8988T (cell line): ENCODE results near the gene FAM200C.

Source experiments
- DNase-seq: peaks from one replicate; pipeline ENCODE4 v3.0.0; 2011

The FAM200C gene

DNA sequence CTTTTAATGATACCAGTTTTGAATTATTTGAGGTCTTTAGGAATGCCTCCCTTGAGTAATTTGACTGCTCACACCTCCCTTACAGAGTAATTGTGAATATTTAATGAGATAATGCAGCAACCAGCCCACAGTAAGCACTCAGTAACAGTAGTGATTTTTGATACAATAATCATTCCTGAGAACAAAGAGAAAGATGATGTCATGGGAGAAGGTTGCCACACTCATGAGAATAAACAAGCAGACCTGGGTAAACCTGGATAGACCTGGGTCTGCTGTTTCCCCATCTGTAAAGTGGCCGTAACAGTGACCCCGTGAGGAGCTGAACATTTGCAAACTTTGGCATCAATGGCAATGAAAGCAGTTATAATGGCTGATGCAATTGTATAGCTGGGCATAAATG lies 33.6 kb downstream of the FAM200C start:
- DNase-seq = no peak

DNA sequence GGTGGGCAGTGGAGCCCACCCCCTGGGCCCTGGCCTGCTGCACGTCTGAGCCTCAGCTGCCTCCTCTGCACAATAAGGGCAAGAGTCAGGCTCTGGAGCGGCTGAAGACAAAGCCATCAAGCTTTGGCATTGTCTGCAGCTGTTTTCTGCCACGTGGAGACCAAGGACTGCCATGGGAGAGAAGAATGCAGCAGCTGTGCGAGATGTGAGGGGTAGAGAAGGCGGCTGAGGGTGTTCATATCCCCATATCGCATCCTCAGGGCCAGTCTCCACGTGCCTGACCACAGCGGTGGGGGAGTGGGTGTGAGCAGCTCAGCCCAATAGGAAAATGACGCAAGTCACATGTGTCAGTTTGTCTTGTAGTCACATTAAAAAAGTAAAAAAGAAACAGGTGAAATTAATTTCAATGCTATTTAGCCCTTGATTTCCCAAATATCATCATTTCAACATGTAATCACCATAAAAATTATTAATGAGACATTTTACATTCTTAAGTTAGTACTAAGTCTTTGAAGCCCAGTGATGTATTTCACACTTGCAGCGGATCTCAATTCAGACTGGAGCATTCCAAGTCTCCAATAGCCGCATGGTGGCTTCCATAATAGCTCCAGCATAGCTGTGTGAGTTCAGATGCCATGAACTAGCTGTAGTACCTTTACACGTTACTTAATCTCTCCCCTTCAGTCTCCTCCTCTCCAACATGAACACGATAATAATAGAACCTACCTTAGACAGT lies 36.0 kb downstream of the FAM200C start:
- DNase-seq = no peak

DNA sequence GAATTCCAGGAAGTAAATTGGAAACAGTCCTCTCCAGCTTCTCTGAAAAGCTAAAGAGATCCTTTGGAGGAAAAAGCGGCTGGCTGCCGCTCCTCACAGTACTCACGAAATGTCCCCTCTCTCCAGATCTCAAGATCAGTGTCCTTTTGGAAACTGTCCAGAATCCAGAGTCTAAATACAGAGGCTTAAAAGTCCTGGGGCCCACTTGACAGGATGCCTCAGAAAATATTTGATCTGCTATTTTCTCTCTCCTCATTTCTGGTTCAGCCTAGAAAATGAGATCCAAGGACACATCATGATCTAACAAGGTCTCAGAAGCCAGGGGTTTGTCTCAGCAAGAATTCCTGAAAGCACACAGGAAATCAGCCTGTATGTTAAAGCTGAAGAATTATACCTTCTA lies 36.6 kb downstream of the FAM200C start:
- DNase-seq = no peak

DNA sequence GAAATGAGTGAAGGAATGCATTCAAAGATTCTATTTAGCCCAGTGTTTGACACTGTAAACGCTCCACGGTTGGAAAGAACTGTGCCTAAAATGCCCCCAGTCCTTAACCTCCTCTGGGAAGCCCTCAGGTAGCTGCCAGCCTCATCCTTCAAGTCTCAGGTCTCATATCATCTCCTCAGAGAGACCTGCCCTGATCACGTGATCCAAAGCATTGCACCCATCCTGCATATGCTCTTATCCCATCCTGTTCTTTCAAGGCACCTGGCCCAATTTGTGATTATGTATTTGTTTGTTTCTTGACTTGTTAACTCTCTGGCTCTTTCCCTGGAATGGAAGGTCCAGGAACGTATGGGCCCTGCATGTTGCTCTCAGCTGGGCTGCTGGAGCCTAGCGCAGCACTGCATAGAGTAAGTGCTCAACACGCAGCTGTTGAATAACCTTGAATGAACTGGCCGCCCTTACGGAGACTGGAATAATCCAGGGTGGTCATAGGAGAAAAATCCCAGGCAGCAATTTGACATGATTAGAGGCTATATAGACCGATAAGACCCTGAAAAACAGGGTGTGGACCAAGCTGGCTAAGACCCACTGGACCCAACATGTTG lies 38.1 kb downstream of the FAM200C start:
- DNase-seq = no peak

DNA sequence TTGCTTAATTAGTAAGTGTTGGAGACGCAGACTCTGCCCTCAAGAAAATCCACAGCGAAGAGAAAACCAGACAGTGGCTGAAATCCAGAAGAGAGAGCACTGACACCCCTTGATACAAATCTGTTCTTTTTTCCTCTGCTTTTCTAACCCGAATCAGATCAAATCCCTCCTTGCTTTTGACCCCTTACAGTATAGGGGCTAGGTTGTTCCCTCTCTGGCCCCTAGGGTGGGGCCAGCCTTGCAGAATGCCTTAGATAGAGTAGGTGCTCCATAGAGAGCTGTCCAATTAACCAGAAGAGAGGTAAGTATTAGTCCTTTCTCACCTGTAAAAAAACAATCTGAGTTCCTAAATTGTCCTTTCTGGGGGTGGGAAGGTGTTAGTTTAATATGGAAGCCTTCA lies 39.5 kb downstream of the FAM200C start:
- DNase-seq = no peak

DNA sequence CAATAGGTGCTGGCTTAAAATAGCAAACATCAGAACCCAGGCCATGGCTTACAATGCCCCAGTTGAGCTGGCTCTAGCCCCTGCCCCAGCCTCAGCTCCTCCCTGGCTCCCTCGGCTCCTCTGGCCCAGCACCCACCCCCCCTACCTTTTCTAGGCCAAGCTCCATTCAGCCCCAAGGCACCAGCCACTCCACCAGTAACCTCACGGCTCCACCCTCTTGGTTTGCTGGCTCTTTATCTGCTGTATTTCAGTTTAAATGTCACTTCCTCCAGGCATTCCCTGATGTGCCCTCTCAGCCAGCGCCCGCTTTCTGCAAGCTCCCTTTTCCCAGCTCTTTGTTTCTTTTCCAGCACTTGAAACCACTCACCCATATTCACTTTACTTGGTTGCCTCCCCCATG lies 40.0 kb downstream of the FAM200C start:
- no peak for DNase-seq

DNA sequence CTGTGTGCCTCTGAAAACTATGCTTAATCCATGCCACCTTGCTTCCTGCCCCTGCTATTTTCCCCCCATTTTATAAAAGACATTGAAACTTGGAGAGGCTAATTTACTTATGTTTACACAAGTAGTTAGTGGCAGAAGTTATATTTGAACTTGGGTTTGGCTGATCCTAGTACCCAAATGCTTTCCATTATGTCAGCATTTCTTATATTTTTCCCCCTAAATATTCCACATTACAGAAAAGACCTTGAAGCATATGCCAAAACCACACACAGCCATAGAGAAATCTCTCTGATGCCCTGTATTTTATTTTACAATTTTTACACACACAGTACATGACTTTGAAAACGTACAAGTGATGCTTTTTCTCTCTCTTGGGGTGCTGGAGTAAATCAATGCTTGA lies 40.6 kb downstream of the FAM200C start:
- no peak for DNase-seq

DNA sequence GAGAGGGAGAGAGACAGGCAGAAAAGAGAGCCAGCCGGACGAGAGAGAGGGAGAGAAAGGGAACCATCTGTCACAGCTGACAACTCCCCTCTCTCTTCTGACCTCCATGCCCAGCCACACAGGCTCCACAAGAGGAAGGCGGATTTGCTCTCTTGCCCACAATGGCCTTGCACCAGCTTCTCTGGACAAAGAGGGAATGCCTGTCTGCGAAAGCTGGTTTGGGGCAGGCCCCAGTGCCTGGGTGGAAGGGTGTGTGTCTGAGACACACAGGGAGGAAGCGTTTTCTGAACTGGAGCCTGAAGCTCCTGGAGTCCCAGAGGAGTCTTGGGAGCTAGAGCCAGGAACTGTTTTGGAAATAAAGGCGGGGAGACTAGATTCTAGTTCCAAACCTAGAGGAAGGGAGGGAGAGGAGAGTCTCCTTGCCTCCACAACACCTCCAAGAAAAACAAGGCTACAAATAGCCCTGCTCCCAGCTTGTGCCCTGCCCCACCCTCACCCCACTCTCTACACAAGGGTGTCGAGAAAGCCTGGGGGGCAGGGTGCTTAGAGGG lies 41.9 kb downstream of the FAM200C start:
- no peak for DNase-seq

DNA sequence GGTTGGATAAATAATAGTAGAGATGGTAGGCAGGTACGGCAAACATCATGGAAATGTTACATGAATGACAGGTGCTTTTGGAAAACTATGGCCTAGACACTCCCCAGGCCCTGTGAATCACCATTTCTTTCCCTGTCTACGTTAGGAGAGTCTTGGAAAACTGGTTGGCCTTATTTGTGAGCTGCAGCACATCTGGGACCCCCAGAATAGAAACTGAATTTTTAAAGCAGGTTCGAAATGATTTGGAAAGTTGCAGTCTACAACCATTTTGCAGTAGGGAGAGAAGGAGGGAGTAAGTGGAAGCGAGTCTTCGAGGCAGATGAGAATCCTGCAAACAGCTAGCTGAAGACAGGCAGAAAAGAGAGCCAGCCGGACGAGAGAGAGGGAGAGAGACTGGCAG lies 42.5 kb downstream of the FAM200C start:
- DNase-seq = no peak

DNA sequence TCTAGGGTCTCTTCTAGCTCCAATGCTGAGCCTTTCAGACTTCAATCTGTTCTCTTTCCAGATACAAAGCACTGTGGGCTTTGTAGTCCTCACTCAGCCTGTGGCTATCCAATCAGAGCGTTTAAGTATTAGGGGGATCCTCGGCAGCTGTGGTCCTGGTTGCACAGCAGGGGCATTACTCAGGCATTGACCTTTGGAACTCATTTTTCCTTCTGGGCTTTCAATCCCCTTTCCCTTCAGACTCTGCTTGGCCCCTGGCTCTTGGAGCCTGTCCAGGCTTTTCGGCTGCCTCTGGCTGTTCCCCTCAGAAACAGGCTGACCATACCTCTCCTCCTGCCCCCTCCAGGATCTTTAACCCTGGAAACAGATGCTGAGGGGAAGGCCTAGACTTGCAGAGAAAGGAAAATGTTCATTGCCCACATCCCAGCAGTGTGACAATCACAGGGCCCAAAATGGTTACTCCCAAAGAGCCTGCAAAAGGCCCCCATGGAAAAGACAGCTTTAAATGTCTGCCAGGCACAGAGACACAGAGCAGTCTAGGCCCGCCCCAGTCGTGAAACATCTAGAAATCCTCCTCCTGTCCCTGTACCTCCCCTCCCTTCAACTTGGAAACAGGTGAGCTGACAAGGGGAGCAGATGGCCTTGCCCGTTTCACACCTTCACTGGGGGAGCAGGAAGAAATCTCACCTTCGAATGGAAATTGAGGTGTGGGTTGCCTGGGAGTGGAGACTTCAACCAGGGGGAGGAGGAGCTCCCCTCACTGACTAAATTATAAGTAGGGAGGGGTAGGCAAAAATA lies 43.1 kb downstream of the FAM200C start:
- DNase-seq = no peak

DNA sequence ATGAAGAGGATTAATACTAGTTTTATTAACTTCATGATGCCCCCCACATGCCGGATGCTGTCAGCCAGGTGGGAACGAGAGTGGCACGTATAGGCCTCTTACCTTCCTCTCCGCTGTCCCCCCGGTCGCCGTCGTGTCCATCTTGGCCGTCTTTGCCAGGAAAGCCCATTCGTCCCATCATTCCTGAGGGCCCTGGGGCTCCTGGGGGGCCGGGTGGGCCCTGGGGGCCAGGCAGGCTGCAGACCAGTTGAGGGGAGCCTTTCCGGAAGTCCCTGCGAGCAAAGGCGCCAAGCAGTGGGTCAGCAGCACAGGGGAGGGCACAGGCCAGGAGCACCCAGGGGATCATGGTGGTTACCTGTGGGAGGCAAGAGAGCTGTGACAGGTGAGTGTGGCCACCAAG lies 45.2 kb downstream of the FAM200C start:
- DNase-seq = no peak

DNA sequence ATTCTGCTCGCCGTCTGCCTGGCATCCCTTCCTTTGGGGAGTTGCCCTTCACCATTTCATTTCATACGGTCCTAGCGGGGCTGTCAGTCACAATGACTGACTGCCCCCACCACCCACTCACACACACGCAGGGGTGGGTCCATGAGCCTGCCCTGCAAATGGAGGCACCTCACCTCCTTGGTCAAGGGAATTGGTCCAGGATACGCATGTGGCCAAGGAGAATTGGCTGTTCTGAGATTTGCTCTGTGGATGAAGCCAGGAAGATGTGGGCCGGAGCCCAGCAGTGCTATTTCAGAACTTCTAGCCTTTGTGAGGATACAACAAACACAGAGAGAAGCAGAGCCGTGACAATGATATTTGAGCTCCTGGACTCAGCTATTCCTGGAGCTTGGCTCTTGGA lies 46.5 kb downstream of the FAM200C start:
- DNase-seq = no peak

DNA sequence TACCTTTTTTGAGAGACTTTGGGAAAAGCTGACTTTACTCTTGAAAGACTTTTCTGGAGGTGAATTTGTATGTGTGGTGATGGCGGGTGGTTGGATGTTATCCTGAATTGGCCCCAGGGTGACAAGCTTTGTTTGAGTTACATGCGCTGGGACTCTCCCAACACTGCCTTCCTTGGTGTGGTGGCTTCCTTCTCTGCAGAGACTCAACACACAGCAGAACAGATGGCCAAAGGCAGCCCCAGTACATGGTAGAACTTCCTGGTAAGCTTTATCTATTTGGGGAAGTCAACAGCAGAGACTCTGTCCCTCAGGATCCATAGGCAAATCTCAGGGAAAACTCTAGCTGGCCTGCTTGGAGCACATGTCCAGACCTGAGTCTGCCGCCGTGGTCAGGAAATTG lies 47.5 kb downstream of the FAM200C start:
- no peak for DNase-seq

DNA sequence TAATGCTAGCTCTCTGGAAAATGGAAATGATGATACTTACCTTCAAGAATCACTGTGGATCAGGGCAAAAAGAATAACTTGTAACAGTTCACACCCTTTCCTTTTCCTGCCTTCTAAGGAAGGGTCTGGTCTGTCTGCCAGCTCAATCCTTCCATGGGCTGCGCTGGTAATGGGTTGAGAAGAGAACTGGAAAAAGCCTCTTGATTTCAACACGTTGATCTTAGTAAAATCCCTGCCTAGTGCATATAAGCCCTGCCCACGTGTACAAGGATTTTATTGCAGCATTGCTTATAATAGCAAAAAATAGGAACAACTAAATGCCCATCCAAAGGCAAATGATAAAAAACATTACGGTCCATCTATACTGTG lies 49.9 kb downstream of the FAM200C start:
- no peak for DNase-seq

DNA sequence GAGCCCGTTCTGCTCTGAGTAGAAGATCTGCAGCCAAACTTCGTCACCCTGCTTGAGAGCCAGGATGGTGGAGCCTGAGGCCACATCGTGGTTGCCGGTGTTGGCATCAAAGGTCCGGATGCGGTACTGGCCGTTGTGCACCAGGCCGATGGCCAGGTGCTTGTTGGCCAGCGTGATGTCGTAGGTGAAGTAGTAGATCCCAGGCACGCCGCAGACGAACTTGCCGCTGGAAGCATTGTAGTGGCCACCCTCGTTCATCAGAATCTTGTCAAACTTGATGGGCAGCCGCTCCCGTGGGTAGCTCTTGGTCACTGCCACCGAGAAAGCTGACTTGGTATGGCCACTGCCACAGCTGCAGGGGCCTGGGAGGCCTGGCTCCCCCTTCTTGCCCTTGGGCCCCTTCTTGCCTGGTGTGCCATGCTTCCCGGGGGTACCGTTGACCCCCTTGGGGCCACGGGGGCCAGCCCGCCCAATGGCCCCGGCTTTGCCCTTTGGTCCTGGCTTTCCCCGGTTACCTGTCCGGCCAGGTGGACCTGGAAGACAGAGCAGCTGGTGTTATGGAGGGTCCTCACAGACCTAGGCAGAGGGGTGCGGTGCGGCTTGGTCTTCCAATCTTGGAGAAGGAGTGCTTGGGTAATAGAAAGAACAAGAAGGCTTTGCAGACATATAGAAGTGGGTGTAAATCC lies 50.5 kb downstream of the FAM200C start:
- no peak for DNase-seq

DNA sequence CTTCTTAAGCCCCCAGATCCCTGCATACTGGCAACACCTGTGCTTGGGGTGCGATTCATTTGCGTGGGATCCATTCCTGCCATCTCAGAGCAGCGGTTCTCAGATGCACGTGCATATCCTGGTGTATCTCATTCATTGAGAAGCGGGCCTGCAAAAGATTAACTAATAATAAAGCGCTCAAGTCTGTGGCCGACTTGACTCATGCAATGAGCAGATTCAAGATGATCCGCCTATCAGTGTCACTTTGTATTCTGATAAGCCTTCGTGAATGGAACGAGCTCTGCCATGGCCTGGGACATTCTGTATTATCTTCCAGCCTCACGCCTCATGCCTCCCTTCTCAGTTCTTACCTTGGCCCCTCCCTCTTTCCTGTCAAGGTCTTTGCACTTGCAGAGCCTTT lies 51.8 kb downstream of the FAM200C start:
- no peak for DNase-seq

DNA sequence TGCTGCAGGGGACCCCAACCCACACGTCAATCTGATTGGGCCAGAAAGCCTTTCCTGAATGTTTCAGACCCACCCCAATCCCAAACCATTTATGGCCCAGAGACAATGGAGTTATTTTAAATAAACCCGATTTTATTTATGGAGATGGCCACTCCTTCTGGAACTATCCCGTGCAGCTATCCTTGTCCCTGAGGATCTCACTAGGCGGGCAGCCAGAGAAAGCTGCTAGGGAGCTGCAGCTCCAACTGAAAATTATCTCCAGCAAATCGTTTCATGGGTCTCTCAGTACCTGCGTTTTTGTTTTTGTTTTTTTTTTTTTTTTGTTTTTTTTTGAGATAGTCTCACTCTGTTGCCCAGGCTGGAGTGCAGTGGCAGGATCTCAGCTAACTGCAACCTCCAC lies 52.4 kb downstream of the FAM200C start:
- no peak for DNase-seq
